Adipose tissue (tissue), 3 donors: ENCODE measurements around the gene KAT7. TPM values are rescaled to one million over a fixed set of nuclear protein-coding genes. Genes with fewer than 3 reads are reported as not detected.

ENCODE experiments used
- H3K27ac ChIP-seq: one replicate; pipeline ENCODE4 v1.5.1; 2013; ENCODE audit warnings: low read depth, low read length
- WGBS, 3 donors: extraction: QIAGEN DNeasy Blood & Tissue Kit; methylation state at CpG; one replicate each; pipeline ENCODE4 v1.1.7; 2013; 5-methylcytosine and 5-hydroxymethylcytosine counted together
- polyA plus RNA-seq, 3 donors: library from polyadenylated mRNA; stranded (reverse); fragments of 200-250 nt; gene quantifications; one replicate each; pipeline ENCODE4 v1.2.3, GENCODE V29; 2013
- donor health status: healthy with polysubstance abuse.
- donor health status: Bipolar disorder and iron deficiency.
- donor health status: healthy.

Gene KAT7
- polyA plus RNA-seq, 3 donors = 7.2 to 10.3 (median 8.1) TPM

DNA sequence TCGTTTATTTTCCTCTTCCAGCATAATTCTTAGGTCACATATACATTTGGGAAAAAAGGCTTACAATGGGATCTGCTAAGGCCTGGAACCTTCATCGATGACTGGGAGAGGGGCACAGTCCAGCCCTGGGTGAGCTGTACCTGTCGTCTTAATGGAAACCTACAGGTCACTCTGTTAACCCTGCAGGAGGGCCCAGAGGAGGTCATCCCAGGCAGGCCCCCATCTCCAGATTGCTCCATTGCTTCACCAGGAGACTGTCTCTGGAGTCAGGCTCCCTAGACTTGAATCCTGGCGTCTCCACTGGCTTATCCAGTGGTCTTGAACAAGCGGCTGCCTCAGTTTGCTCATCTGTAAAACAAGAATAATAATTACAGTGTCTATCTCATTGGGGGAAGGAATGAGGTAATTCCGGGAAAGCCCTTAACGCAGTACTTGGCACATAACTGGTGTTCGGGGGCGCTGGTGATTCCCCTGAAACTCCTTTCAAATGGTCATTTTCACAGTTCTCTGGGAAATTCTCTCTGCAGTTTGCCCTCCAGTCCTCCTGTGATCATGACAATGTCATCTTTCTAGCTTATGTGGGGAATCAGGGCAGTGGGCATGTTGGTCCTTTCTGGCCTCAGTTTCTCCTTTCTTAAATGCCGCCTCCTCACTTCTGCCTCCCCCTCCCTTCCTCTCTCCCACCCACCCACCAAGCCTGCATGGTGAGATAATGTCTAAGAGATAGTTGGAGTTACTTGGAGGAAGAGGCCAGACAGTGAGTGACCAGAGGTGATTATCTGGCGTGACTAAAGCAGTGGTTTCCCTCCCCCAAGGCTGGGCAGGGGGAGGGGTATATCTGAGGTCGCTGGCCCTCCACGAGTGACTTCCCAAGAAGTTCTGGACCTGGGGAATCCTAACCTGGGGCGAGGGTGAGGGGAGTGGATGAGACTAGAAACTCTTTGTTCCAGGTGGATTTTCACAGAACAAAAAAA, 90.7 kb downstream of the KAT7 start:
- WGBS, 3 donors = 65 to 68% (median 65%) methylated on average over 14 of the region's 14 CpGs
- H3K27ac ChIP-seq = no peak overlapping the region

DNA sequence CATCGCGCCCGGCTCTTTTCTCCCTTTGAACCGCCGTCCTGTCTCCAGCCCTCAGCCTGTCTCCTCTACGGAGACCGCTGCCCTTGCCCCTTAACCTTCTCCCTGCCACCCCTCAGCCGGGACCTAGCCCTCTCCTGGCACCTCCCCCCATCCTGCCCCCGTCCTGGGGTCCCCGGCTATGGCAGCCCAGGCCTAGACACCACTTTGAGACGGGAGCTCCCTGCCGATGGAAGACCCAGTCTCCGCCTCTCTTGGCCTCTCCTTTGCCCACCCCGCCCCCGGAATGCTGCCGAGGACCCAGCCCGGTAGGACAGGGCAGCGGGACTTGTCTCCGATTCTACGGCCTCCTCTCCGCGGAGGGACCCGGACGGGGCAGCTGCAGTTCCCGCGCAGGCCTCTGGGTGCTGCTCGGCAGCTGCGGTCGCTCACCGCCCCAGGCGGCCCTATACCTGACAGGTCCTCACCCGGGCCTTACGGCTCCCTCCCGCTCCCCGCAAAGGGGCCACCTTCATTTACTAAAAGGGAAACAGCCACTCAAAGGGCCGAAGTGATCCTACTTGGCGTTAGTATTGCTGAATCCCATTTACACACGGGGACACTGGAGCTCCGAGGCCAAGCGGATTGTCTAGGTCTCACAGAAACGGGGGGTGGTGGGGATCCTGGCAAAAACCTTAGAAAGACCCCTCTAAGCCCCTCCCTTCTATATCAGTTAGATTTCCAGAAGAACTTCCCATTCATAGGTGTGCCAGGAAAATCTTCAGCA, 92.0 kb downstream of the KAT7 start:
- H3K27ac ChIP-seq = no peak overlapping the region
- WGBS, 3 donors = 7 to 8% (median 8%) methylated on average over 40 to 41 of the region's 41 CpGs

DNA sequence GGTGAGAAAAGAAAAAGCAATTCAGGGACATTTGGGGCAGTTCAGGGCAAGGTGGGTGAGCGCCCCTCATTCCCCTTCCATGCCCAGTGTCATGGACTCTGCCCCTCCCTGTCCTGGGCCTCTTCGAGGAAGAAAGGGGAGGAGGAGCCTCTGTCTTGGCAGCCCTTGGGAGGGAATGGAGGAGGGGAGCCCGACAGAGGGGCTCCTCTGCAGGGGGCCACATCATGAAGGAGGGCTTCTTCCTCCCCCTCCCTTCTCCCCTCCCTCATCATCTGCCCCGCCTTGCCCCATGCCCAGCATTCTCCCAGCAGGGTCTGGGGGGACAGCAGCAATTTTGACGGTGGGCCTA, 92.5 kb downstream of the KAT7 start:
- no peak overlapping the region for H3K27ac ChIP-seq
- WGBS, 3 donors = 36 to 41% (median 39%) methylated on average over 4 to 5 of the region's 5 CpGs

DNA sequence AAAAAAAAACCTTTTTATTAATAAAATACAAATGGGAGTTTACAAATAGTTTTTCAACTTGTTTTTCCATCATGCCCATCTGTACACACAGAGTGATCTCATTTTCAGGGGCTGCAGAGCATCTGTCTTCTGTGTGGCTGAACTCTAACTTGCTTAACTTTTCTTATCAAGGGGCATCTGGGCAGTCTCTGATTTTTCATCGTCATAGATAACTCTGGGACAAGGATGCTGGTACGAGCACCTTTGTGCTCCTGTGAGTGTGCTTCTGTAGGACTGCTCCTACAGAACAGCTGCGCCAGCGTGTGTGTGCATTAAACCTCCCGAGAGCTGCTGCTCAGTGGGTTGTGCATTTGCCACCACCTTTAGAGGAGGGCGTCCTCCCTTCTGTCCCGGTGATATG, 94.0 kb downstream of the KAT7 start:
- no peak overlapping the region for H3K27ac ChIP-seq
- WGBS, 3 donors = 52 to 61% (median 52%) methylated on average over 7 of the region's 7 CpGs

Other genes with a start within 250 kb of the KAT7 start
- gene NXPH3, start 212.8 kb upstream of the KAT7 start, polyA plus RNA-seq = 1 to 10 TPM in 2 of 3 donors, under 1 TPM in 1; 0.26 to 6.1 (median 1.5) TPM
- 10 to 100 TPM; 23.1 to 36.8 (median 23.4) TPM for gene SPOP, start 110.6 kb upstream of the KAT7 start, polyA plus RNA-seq
- 10 to 100 TPM; 20.2 to 38.5 (median 21.7) TPM for gene SLC35B1, start 80.7 kb upstream of the KAT7 start, polyA plus RNA-seq
- 10 to 100 TPM in 1 of 3 donors, 1 to 10 TPM in 2; 5.6 to 10.7 (median 7.7) TPM for gene FAM117A, start 24.6 kb upstream of the KAT7 start, polyA plus RNA-seq
- not detected for gene TAC4, start 59.4 kb downstream of the KAT7 start, polyA plus RNA-seq
- under 1 TPM; 0.22 to 0.61 (median 0.26) TPM for gene DLX4, start 180.5 kb downstream of the KAT7 start, polyA plus RNA-seq
- gene DLX3, start 206.5 kb downstream of the KAT7 start, polyA plus RNA-seq = under 1 TPM; 0.10 to 0.79 (median 0.17) TPM